ENCODE results near the gene EFNB1.
"Not testable (repeated sequence)": the region's sequence is repeated elsewhere in the genome, so short reads cannot be mapped to it uniquely, and the experiment has no call there.

EFNB1 gene

DNA sequence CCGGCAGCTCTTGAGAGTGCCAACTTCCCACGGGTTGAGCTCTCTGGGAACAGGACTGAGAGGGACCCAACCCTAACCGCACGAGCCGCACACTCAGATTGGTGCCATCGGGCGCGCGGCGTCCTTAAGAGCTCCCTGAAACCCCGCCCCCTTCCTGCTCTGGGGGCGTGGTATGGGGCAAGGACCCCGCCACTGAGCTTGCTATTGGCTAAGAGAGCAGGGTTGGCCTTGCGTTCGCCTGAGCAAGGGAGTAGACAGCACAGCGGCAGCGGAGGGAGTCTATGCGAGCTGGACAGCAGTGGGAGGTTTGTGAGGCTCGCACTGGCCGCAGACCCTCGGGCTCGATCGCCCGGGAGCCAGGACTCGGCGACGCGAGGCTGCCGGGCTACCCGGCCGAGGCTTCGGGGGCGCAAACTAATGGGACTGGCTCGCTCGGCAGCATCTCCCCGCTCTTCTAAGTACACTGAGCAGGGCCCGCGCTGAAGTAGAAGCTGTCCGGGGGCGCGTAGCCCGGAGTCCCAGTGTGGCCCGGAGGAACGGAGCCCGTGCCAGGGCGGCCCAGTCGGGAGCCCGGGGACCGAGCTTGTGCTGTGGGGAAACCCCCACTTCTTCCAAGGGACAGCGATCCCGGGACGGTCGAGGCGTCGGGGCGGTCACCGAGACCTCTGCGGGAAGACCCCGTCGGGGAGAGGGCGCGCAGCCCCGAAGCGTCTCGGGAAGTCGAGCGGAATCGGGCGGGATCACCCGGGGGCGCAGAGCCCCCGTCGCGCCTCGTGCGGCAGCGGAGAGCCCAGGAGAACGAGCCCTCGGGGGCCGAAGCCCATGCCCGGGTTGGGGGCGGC, at the start of gene EFNB1:
EFNB1 (plus strand) TSS at position 282 of the 842 bp plus-strand sequence. CDS start 756 bp downstream, outside the sequence.
- DNase-seq: peak; percentile 58

DNA sequence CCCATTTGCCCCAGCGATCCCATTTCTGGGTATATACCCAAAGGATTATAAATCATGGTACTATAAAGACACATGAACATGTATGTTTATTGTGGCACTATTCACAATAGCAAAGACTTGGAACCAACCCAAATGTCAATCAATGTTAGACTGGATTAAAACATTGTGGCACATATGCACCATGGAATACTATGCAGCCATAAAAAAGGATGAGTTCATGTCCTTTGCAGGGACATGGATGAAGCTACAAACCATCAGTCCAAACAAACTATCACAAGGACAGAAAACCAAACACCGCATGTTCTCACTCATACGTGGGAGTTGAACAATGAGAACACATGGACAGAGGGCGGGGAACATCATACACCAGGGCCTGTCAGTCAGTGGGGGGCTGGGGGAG, 47.5 kb upstream of the EFNB1 start:
- not testable (repeated sequence) for DNase-seq

DNA sequence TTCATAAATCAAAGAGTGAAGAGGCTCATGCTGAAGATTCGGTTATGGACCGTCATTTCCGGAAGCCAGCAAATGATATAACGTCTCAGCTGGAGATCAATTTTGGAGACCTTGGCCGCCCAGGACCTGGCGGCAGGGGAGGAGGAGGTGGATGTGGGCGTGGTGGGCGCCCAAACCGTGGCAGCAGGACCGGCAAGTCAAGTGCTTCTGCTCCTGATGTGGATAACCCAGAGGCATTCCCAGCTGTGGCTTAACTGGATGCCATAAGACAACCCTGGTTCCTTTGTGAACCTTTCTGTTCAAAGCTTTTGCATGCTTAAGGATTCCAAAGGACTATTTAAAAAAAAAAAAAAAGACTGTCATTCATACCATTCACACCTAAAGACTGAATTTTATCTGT, 44.0 kb upstream of the EFNB1 start:
- DNase-seq: no peak

DNA sequence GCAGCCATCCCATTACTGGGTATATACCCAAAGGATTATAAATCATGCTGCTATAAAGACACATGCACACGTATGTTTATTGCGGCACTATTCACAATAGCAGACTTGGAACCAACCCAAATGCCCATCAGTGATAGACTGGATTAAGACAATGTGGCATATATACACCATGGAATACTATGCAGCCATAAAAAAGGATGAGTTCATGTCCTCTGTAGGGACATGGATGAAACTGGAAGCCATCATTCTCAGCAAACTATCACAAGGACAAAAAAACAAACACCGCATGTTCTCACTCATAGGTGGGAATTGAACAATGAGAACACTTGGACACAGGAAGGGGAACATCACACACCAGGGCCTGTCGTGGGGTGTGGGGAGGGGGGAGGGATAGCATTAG, 42.2 kb upstream of the EFNB1 start:
- DNase-seq: not testable (repeated sequence)

DNA sequence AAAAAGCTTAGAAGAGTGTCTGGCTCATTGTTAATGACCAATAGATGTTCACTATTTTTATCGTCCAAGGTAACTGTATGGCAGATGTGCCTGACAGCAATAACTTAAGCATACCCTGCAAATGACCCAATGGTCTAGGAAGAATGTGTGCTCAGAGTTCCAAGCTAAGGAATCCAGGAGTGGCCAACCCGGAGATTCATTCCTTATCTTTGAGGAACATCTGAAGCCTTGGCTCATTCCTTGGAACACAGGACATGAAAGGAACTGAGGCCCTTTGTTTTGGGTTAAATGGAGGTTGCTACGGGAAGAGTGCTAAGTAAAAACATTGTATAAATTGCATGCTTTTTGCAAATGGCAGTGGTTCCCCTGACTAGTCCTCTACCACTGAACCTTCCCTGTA, 38.9 kb upstream of the EFNB1 start:
- DNase-seq: no peak

DNA sequence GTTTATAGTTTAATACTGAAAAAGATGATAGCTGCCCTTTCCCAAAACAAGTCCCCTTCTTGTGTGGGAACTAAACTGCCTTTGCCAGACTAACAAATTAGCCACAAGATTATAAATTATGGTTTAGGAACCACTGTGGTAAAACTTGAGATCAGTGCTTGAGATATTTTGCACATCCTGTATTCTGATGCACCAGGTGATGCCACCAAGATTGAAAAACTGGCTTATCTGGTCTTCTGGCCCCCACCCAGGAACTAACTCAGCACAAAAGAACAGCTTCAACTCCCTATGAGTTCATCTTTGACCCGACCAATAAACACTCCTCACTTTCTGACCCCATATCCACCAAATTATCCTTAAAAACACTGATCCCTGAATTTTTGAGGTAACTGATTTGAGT, 36.7 kb upstream of the EFNB1 start:
- no peak for DNase-seq

DNA sequence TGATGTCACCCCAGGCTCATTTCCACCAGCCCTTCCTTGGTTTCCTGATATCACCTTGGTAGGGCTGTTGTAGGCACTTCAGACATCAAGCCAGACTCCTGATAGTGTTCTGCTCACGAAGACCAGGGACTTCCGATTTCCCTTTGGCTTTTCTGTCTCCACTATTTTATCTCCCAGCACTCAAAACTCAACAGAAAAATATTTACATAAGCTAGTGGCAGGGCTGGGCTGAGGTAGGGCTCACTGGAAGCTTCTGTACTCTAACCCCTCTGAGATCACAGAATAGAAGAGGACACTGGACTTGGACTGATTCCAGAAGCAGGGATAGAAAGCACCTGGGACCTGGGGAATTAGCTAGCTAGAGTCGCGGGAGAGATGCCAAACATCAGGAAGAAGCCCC, 34.4 kb upstream of the EFNB1 start:
- no peak for DNase-seq

DNA sequence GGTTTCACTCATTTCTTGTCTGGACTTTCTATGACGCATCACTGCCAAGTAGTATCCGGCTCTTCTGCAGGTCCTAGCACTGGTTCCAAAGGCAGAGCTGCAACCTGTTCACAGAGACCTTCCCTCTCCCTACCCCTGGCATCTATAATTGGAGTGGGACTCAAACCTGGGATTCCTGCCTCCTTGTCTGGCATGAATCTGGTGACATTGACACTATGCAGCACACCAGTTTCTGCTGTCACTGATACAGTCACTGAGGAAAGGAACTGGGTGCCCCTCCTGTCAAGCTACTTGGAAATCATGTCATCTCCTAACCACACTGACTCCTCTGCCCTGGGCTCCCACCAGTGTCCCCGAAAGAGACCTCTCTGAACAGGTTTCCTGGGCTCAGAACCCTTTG, 33.1 kb upstream of the EFNB1 start:
- DNase-seq: no peak

DNA sequence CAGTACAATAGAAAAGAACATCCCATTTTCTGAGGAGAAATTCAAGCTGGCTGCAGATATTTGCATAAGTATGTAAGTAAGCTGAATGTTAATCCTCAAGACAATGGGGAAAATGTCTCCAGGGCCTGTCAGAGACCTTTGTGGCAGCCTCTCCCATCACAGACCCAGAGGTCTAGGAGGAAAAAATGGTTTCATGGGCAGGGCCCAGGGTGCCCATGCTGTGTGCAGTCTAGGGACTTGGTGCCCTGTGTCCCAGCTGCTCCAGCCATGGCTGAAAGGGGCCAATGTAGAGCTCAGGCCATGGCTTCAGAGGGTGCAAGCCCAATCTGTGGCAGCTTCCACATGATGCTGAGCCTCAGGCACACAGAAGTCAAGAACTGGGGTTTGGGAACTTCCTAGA, 30.4 kb upstream of the EFNB1 start:
- DNase-seq: not testable (repeated sequence)

DNA sequence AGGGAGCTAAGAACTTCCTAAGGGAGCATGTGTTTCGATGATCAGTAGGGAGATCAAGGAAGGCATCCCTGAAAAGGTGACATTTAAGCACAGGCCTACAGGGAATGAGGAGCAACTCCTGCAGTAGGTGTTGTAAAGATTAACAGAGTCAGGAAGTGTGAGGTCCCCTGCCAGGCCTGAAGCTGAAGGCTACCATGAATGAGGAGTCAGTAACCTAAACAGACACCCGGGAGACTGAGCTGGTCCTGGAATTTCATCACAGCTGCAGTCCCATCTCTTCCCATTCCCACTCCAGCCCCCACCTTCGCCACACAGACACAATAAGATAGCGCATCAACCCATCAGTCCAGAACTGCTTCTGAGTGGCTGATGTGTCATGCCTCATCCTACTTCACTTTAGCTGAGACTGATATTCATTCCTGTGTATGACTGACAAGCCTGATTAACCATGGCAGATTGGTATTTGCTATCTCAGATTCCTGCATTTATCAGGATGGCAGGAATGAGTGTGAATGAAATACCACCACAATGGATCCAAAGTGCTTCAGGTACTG, 27.0 kb upstream of the EFNB1 start:
- DNase-seq: no peak

DNA sequence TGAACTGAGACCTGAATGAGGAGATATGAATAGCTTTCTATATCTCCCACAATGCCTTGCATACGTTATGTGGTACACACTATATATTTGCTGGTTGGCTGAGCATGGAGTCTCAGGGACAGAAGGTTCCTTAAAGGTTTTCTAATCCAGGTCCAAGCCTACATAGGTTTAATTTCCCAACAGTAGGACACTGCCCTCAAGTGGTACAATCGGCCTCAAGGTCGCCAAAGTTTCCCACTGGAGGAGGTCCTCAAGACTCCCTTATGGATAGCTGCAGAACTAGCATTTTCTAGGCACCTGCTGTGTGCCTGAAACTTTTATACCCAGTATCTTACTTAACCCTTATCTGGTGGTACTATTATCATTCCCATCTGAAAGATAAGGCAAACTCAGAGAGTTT, 21.0 kb upstream of the EFNB1 start:
- DNase-seq: no peak

DNA sequence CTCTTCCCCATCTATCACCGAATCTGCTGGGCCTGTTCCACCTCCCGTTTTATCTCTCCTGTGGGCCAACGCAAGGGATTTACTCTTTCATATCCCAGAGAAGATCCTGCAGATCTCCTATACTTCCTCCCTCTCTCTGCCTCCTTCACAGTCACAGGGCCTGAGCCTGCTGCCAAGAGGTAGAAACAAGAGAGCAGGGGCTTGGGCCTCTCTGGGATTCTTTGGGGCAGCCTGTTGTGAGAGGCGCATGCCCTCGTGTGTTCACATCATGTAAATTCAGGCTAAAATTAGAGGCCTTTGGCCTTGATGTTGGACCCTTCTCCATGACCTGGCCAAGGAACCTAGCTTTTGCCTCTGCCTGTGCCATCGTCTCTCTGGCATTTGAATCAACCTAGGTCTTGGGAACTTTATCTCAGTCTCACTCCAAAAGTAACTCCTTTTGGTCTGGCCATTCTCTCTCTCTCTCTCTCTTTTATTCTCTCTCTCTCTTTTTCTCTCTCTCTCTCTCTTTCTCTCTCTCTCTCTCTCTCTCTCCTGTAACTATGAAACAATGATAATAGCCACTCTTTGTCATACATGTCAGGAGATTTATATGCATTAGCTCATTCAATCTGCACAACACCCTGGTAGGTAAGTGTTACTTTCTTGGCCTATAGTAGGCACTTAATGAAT, 20.0 kb upstream of the EFNB1 start:
- DNase-seq: no peak

DNA sequence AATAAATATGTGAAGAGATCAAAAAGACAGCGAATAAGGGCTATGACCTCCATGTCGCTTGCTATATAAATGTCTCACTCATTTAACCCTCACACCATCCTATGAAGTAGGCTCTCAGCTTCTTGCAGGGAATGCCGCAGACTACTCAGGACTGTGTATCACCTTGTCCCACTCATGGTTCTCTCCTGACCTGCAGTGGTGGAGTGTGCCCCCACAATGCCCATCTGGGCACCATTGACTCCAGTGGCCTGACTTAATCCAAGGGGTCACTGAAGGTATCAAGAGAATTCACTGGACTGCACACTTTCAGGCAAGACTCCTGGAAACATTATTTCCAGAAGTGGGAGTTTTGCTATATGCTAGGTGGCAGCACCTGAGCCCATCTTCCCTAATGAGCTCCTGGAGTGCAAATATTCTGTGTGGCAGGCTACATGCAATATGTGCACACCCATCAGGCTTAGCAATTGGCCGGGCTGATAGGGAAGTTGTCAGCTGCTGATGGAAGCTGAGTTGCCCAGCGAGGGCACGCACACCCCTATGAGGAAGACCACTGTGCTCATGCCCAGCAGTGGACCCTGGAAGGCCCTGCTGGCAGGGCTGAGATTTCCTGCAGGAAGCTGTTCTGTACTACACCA, 8.2 kb upstream of the EFNB1 start:
- DNase-seq: no peak

DNA sequence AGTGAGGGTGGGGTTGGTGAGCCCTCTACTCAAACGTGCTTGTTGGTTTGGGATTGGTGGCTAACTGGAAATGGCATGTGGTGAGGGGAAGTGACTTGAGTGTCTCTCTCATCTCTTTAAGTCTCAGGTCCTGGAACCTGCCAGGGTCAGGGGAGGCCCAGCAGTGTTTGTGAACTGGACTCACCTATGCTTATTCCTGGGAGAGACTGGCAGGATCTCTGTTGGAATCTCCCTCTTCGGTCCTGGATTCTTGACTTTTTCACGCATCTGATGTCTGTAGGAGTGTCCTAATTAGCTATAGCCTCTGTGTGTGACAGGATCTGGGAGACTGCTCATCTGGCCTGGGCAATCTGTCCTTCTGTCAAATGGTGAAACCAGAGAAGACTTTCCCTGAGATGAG, 7.2 kb upstream of the EFNB1 start:
- DNase-seq: no peak

DNA sequence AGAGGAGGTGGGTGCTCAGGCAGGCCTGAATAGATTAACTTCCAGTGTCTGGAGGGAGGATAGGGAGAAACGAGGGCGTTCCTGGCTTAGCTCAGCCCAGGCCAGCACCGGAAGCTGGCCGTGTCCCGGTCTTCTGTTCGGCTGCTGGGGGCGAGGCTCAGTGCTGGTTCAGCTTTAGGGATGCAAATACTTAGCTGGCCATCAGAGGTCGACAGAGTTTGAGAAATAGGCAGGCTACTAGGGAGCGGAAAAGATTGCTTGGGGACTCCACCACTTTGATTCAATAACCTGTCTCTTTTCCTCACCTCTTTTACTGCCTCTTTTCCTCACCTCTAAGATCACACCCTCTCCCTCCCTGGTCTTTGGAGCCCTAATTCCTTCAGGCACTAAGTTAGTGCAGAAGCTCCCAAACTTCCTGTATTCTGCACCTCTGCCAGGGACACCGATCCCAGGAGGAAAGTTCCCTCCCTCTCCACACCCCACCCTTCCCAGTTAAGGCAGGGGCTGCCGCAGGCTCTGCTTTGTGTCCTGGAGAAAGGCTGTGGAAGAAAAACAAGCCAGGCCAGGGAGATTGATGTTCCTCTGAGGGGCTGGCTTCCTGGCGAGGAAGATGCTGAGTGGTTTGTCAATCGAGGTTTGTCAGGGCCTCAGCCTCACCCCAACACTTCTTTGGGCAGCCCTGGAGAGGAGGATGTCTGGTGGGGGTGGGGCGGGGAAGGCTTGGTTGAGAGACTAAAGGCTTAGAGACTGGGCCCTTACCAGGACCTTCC, 6.0 kb upstream of the EFNB1 start:
- DNase-seq: no peak

DNA sequence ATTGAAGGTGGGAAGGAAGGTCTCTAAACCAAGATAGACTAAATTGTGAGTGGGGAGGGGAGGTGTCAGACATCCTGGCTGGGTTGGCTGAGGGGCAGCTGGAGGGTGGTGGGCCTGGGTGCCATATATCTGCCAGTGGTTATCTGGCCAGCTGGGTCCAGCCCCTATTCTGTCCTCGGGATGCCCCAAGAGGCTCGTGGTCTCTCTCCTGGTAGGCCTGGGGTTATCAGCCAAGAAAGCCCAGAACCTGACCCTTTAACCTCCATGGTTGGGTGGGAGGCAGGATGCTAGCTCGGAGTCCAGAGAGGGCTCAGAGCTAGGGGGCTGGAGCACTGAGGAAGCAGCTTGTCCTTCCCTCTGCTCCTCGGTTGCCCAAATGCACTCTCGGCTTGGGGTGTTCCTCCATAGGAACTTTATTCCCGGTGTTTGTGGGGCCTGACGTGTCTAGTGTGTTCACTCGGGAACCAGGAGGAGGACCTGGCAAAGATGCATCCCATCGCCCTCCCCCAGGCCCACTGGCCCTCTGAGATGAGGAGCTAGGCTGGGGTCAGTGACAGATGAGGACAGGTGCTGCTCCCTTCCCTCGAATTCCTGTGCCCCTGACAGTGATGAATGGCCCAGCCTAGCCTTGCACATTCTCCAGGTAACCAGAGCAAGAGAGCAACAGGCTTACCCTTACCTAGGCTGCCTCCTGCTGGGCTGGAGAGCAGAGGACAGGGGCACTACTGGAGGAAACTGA, 5.2 kb upstream of the EFNB1 start:
- DNase-seq: no peak

DNA sequence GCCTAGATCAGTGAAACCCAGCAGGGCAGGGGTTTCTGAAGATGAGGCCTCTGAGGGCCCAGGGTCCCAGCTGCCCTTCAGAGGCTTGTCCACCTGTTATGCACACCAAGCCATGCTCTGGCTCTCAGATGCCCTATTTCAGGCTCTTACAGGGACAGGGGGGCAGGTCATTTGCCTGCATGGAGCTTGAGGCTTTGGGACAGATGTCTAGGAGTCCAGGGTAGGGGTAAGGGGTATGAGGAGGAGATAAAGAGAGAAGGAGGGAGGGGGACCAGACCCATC, 4.7 kb upstream of the EFNB1 start:
- DNase-seq: no peak

DNA sequence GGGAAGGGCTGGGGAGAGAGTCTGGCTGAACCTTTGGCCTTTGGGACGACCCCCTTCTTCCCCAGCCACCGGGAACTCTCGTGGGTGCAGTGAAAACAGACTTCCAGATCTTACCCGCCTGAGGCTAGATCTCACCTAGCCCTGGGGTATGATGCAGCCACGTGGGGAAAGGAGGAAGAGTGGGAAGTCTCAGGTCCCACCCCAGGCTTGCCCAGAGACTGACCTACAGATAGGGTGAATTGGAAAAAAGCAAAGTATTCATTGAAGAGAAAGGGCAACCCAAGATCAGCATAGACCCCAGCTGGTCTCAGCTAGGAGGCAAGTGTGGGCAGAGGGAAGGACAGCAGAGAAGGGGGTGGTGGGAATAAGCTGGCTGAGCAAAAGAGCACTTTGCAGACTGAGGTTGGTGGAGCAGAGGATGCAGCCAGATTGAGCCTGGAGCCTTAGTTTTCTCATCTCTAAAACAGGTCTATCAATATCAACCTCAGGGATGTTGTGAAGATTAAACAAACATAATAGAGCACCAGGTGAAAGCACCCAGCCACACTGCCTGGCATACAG, 4.2 kb upstream of the EFNB1 start:
- no peak for DNase-seq

DNA sequence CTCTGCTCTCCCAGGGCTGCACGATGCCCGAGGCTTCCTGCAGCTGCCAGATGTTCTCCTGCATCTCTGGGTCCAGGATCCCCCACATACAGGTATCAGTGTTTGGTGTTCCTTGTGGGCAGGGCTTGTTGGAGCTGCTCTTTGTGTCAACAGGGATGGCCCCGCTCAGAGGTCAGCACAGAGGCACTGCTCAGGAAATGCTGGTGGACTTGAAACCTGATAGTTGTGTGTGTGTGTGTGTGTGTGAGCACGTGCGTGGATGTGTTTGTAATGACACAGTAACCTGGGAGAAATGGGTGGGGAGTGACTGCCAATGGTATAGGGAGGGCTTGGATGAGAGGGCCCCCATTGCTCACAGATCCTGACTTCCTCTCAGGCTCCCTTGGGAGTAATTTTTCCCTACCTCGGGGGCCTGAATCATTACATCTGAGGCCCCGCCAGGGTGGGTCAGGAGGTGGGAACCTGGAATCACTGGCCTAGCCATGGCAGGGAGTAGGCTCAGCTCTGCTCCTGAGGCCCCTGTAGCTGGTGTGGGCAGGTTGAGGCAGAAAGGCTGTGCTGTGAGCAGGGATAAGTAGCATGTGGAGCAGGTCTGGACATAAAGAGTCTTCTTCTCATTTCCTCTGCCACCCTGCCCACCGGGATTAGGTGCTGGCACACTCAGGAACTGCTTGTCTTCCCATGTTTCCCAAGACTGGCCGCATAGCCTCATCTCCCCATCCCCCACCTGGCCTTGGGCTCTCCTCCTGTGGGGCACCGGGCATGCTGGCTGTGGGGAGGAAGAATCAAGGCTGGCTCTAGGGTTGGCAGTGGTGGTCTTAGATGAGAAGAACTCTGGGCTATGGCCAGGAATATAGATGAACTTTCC, 2.5 kb upstream of the EFNB1 start:
- no peak for DNase-seq

DNA sequence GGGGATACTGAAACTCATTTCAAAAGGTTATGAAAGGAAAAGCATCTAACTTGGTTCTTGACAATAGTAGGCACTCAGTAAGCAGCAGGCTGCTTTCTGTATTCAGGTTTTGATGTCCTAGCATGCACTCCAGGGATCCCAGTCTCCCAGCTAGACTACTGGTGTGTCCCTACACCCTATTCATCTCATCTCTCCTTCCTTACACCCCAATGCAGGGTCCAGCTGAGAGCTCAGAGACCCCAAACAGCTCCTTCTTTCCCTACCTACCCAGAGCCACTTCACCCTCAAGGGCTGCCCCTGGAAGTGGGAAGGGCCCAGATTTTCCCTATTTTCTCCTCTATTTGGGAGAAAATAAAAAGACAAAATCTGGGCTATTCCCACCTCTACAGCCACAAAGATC, 1.6 kb upstream of the EFNB1 start:
- DNase-seq: no peak

All from KG1 (cell line).